Neural crest cell (in vitro differentiated cells): ENCODE results near the gene LRIT3. TPM values are rescaled to one million over a fixed set of nuclear protein-coding genes. Genes with fewer than 3 reads are reported as not detected.

Experiments
- DNase-seq: peaks from one replicate; pipeline ENCODE4 v3.0.0; 2021; ENCODE audit warnings: low read depth, mixed read lengths, low spot score
- H3K27ac Mint-ChIP-seq: one replicate; pipeline ENCODE4 v1.8.0; 2021; ENCODE audit warnings: mild to moderate bottlenecking, mixed read lengths; ENCODE audit not compliant: unreplicated experiment
- H3K27me3 Mint-ChIP-seq: 2 replicates; pipeline ENCODE4 v1.8.0; 2021; ENCODE audit warnings: low read depth, mild to moderate bottlenecking, mixed read lengths
- H3K36me3 Mint-ChIP-seq: 2 replicates; pipeline ENCODE4 v1.8.0; 2021; ENCODE audit warnings: low read depth, mild to moderate bottlenecking, mixed read lengths
- H3K4me1 Mint-ChIP-seq: 2 replicates; pipeline ENCODE4 v1.8.0; 2021; ENCODE audit warnings: mixed read lengths
- H3K4me3 Mint-ChIP-seq: one replicate; pipeline ENCODE4 v1.8.0; 2021; ENCODE audit warnings: mild to moderate bottlenecking, mixed read lengths
- H3K9me3 Mint-ChIP-seq: 2 replicates; pipeline ENCODE4 v1.8.0; 2021; ENCODE audit warnings: mixed read lengths
- CTCF ChIP-seq: fragments of 200-600 bp; sonication (generic); conservative IDR thresholded peaks from 2 replicates; pipeline ENCODE4 v1.5.0; 2021; ENCODE audit warnings: antibody characterized with exemption, mild to moderate bottlenecking
- total RNA-seq: library from RNA; stranded (reverse); gene quantifications from 2 replicates; pipeline ENCODE4 v1.2.1, GENCODE V29; 2021

Gene LRIT3
- total RNA-seq, 1 donor from 2014 or later, result 0.19 TPM

DNA sequence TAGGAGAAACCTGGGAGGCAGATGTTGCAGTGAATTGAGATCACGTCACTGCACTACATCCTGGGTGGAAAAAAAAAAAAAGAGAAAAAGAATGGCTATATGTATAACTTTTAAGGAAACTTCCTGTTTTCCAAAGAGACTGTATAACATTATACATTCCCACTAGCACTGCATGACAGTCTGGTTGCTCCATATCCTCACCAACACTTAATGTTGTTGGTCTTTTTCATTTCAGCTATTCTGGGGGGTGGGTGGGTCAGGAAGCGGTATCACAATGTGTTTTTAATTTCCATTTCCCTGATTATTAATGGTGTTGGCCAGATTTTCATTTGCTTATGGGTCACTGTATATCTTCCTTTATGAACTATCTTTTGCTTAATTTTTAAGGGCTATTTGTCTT is 13.4 kb downstream of the LRIT3 start:
- DNase-seq, result no peak
- Mint-ChIP-seq H3K9me3 (peaks cover 15% of the 10 kb centered on the region), H3K36me3 (peaks cover 13% of the 10 kb centered on the region), H3K27ac (no peak overlapping the region), H3K4me3 (no peak overlapping the region), H3K4me1 (no peaks in the 10 kb centered on the region), H3K27me3 (no peaks in the 10 kb centered on the region)
- no peak for TF ChIP-seq CTCF

GRCh38 chr4:109861916-109862511 is 14.1 kb downstream of the LRIT3 start:
- H3K9me3 Mint-ChIP-seq, result peaks cover 15% of the 10 kb centered on the region
- no peaks in the 10 kb centered on the region for H3K4me1 Mint-ChIP-seq
- peaks cover 13% of the 10 kb centered on the region for H3K36me3 Mint-ChIP-seq
- H3K27me3 Mint-ChIP-seq, result no peaks in the 10 kb centered on the region
- H3K4me3 Mint-ChIP-seq, result no peak overlapping the region
- no peak for TF ChIP-seq CTCF
- H3K27ac Mint-ChIP-seq, result no peak overlapping the region
- no peak for DNase-seq

GRCh38 chr4:109864134-109864533 is 16.2 kb downstream of the LRIT3 start:
- no peak for TF ChIP-seq CTCF
- no peaks in the 10 kb centered on the region for H3K4me1 Mint-ChIP-seq
- no peak overlapping the region for H3K27ac Mint-ChIP-seq
- H3K27me3 Mint-ChIP-seq, result no peaks in the 10 kb centered on the region
- H3K4me3 Mint-ChIP-seq, result no peak overlapping the region
- H3K9me3 Mint-ChIP-seq, result peaks cover 8% of the 10 kb centered on the region
- H3K36me3 Mint-ChIP-seq, result peaks cover 6% of the 10 kb centered on the region
- DNase-seq, result no peak

GRCh38 chr4:109870061-109870460 is 22.2 kb downstream of the LRIT3 start:
- no peak overlapping the region for H3K4me3 Mint-ChIP-seq
- H3K27me3 Mint-ChIP-seq, result no peaks in the 10 kb centered on the region
- H3K36me3 Mint-ChIP-seq, result peaks cover 2% of the 10 kb centered on the region
- H3K27ac Mint-ChIP-seq, result no peak overlapping the region
- DNase-seq, result no peak
- H3K4me1 Mint-ChIP-seq, result no peaks in the 10 kb centered on the region
- no peak for TF ChIP-seq CTCF
- no peaks in the 10 kb centered on the region for H3K9me3 Mint-ChIP-seq

DNA sequence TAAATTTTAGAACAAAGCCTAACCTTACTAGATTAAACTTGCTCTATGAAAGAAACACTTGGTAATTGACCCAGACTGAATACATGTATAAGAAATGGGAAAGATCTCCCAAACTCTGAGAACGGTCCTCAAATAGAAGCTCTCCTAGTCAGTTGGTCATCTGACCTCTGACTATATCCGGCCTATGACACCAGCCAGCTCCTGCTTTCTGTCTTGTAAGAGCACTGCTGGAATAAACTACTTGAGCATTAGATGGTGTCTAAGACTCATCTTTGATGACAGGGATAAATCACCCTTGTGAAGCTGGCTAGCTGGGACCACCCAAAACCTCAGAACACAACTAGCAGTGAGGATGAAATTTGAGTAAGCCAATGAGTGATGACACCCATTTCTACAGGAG is 24.2 kb downstream of the LRIT3 start:
- H3K36me3 Mint-ChIP-seq, result peaks cover 2% of the 10 kb centered on the region
- no peak for TF ChIP-seq CTCF
- H3K27me3 Mint-ChIP-seq, result no peaks in the 10 kb centered on the region
- no peak for DNase-seq
- H3K4me3 Mint-ChIP-seq, result no peak overlapping the region
- no peaks in the 10 kb centered on the region for H3K9me3 Mint-ChIP-seq
- H3K4me1 Mint-ChIP-seq, result no peaks in the 10 kb centered on the region
- no peak overlapping the region for H3K27ac Mint-ChIP-seq
